AG10803 (cell line): Measurements from ENCODE around the gene AK5.
A peak's percentile ranks its signal among the peaks of the same experiment; 100 is the strongest.
"Not testable (repeated sequence)": the region's sequence is repeated elsewhere in the genome, so short reads cannot be mapped to it uniquely, and the experiment has no call there.

Experiments
- DNase-seq: peaks from one replicate; pipeline ENCODE4 v3.0.0; 2010; ENCODE audit warnings: low read depth
- H3K4me3 ChIP-seq: 2 replicates; pipeline ENCODE4 v1.5.1; 2011; ENCODE audit warnings: mild to moderate bottlenecking, low read length, control low read depth
- CTCF ChIP-seq: conservative IDR thresholded peaks from 2 replicates; pipeline ENCODE4 v1.5.1; 2011; ENCODE audit warnings: mild to moderate bottlenecking, low read length, control low read depth, inconsistent platforms

Gene AK5

GRCh38 chr1:77308889-77309621 is 27.2 kb downstream of the AK5 start:
- DNase-seq = no peak
- TF ChIP-seq CTCF = no peak
- H3K4me3 ChIP-seq = no peak overlapping the region

GRCh38 chr1:77310924-77311323 is 29.1 kb downstream of the AK5 start:
- no peak for TF ChIP-seq CTCF
- DNase-seq = no peak
- H3K4me3 ChIP-seq = no peak overlapping the region

- DNase-seq = peak; percentile 38
- not testable (repeated sequence) for H3K4me3 ChIP-seq
Measured at GRCh38 chr1:77312364-77312763, 30.5 kb downstream of the AK5 start.

GRCh38 chr1:77313491-77313890 is 31.7 kb downstream of the AK5 start:
- DNase-seq = no peak
- H3K4me3 ChIP-seq = no peak overlapping the region
- TF ChIP-seq CTCF = peak; percentile 24; the same call in 1 of the 2 replicates

- peak; percentile 78 for DNase-seq
- TF ChIP-seq CTCF = no peak
- H3K4me3 ChIP-seq = no peak overlapping the region
Measured at GRCh38 chr1:77316006-77316405, 34.2 kb downstream of the AK5 start.

GRCh38 chr1:77316966-77317365 is 35.1 kb downstream of the AK5 start:
- H3K4me3 ChIP-seq = no peak overlapping the region
- peak; percentile 48 for DNase-seq
- no peak for TF ChIP-seq CTCF

GRCh38 chr1:77319036-77319705 is 37.4 kb downstream of the AK5 start:
- no peak for TF ChIP-seq CTCF
- no peak for DNase-seq
- no peak overlapping the region for H3K4me3 ChIP-seq
